Measurements from ENCODE around the gene KCND1. TPM values are rescaled to one million over a fixed set of nuclear protein-coding genes. Genes with fewer than 3 reads are reported as not detected.

KCND1 gene
- total RNA-seq, 4 donors from 2014 or later: 0.78 to 2.7 (median 1.7) TPM

DNA sequence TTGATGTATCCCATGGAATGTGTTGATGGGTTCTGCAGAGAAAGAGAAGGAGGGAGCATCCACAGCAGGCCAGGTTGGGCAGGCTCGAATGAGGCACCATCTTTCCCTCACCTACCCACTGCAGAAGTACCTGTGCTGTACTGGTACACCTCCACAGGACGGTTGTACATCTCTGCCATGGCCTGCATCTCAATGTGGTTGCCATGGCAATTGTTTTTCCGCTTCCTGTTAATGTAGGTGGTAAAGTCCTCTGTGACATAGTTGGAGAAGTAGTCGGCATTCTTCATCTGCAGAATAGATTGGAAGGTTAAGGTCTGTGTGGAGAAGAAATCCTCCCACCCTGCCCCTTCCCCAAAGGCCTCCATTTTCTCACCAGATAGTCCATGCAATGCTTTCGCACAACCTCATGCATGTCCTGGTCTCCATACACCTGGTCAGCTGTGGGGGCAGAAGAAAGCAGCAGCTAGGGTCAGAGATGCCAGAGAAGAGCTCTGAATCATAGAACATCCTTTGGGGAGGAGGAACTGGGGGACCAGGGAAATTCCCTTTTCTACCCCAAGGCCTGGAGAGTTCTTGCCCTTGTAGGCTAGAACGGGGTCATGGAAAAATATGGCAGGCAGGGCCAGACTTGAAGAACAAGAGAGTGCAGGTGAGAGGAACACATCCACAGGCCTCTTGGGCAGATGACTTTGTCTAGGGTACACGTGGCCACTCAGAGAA lies 36.9 kb downstream of the KCND1 start:
- peaks cover 0 to 27% (median 0%) of the 10 kb centered on the region in 3 donors for H3K4me1 ChIP-seq
- WGBS, 2 donors (ENCODE audit: low coverage in 1 of 2): 57% methylated on average over 1 of the region's 7 CpGs; no CpG with 5 or more reads in 1 of the 2 donors
- no peak for ATAC-seq
- H3K4me3 ChIP-seq: no peak overlapping the region
- TF ChIP-seq EP300 (IDR thresholded peaks at IDR 0.05): no peak
- TF ChIP-seq, protein P1, sequence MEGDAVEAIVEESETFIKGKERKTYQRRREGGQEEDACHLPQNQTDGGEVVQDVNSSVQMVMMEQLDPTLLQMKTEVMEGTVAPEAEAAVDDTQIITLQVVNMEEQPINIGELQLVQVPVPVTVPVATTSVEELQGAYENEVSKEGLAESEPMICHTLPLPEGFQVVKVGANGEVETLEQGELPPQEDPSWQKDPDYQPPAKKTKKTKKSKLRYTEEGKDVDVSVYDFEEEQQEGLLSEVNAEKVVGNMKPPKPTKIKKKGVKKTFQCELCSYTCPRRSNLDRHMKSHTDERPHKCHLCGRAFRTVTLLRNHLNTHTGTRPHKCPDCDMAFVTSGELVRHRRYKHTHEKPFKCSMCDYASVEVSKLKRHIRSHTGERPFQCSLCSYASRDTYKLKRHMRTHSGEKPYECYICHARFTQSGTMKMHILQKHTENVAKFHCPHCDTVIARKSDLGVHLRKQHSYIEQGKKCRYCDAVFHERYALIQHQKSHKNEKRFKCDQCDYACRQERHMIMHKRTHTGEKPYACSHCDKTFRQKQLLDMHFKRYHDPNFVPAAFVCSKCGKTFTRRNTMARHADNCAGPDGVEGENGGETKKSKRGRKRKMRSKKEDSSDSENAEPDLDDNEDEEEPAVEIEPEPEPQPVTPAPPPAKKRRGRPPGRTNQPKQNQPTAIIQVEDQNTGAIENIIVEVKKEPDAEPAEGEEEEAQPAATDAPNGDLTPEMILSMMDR (IDR thresholded peaks at IDR 0.05): no peak
- no peak for TF ChIP-seq POLR2AphosphoS5 (IDR thresholded peaks at IDR 0.05)
- TF ChIP-seq POLR2A (IDR thresholded peaks at IDR 0.05): no peak
- peaks cover 0 to 57% of the 10 kb centered on the region in 2 donors for H3K36me3 ChIP-seq
- no peaks in the 10 kb centered on the region for H3K27me3 ChIP-seq
- H3K9me3 ChIP-seq: no peaks in the 10 kb centered on the region
- no peak overlapping the region for H3K27ac ChIP-seq

DNA sequence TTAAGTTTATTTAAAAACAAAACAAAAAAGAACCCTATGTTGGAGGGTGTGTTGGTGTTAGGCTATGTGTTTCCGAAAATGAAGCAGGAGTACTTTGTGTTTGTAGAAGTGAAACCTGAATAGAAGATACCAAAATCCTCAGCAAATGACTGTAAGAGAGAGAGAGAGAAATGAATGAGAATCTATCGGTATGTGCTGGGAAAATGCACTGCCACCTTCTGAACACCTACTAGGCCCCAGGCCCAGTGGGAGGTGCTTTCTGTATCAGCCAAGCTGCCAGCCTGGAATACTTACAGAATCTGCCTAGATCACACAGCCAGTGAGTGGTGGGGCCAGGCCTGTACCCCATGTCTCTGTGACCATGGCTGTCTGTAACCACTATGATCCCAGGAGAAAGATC lies 37.9 kb downstream of the KCND1 start:
- Histone ChIP-seq H3K27me3 (no peaks in the 10 kb centered on the region), H3K36me3 (peaks cover 0 to 63% of the 10 kb centered on the region in 2 donors), H3K27ac (no peak overlapping the region), H3K9me3 (no peaks in the 10 kb centered on the region), H3K4me1 (peaks cover 0 to 23% (median 0%) of the 10 kb centered on the region in 3 donors), H3K4me3 (no peak overlapping the region)
- 67 to 89% methylated on average over 1 to 2 of the region's 2 CpGs for WGBS, 2 donors (ENCODE audit: low coverage in 1 of 2)
- ATAC-seq: no peak
- TF ChIP-seq EP300 (IDR thresholded peaks at IDR 0.05): no peak
- TF ChIP-seq, protein P1 (IDR thresholded peaks at IDR 0.05): no peak

DNA sequence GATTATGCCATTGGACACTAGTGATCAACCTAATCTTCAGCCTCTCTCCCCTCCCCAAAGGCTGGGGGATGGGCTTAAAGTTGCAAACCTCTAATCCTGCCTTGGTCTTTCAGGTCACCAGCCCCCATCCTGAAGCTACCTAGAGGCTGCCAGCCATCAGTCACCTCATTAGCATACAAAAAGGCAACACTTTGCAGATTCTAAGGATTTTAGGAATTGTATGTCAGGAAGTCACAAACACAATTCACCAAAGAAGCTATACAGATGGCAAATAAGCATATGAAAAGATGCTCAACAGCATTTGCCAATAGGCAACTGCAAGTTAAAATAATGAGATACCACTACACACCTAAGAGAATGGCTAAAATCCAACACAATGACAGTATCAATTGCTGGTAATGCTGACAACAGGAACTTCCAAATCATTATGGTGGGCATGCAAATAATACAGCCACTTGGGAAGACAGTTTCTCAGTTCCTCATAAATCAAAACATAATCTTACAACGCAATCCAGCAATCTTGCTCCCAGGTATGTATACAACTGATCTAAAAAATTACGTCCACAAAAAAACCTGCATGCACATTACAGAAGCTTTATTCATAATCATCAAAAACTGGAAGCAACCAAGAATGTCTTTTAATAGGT lies 43.8 kb downstream of the KCND1 start:
- WGBS, 2 donors (ENCODE audit: low coverage in 1 of 2): 63 to 80% methylated on average over 1 to 2 of the region's 2 CpGs

DNA sequence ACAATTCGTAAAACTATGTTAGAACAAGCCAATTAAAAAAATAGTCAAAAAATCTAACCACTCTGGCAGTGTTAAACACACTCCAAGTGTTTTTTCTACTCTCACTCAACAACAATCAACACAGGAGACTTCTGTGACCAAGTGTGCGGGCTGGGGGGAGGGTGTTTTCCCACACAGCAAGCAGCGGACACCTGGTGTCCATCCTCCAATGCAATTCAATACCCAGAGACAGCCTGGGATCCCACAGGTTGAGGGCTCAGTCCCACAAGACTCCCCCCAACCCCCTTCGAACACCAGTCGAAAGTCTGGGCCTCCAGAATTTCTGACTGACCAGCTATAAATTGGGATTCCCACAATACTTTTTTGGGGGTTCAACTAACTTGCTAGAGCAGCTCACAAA lies 44.5 kb downstream of the KCND1 start:
- TF ChIP-seq POLR2AphosphoS5 (IDR thresholded peaks at IDR 0.05) (no peak), POLR2A (IDR thresholded peaks at IDR 0.05) (no peak), EP300 (IDR thresholded peaks at IDR 0.05) (no peak)
- TF ChIP-seq, protein P1 (IDR thresholded peaks at IDR 0.05): no peak
- Histone ChIP-seq H3K9me3 (no peaks in the 10 kb centered on the region), H3K27me3 (no peaks in the 10 kb centered on the region), H3K36me3 (peaks cover 0 to 88% of the 10 kb centered on the region in 2 donors), H3K4me3 (no peak overlapping the region), H3K4me1 (no peaks in the 10 kb centered on the region), H3K27ac (no peak overlapping the region)
- WGBS, 2 donors (ENCODE audit: low coverage in 1 of 2): 42 to 54% methylated on average over 1 to 2 of the region's 5 CpGs
- no peak for ATAC-seq

More for the DNA sequence above, 43.8 kb downstream of the KCND1 start:
- no peak for ATAC-seq
- Histone ChIP-seq H3K4me3 (no peak overlapping the region), H3K27ac (no peak overlapping the region), H3K9me3 (no peaks in the 10 kb centered on the region), H3K36me3 (peaks cover 0 to 88% of the 10 kb centered on the region in 2 donors), H3K27me3 (no peaks in the 10 kb centered on the region), H3K4me1 (no peaks in the 10 kb centered on the region)
- TF ChIP-seq, protein P1 (IDR thresholded peaks at IDR 0.05): no peak
- TF ChIP-seq POLR2A (IDR thresholded peaks at IDR 0.05) (no peak), POLR2AphosphoS5 (IDR thresholded peaks at IDR 0.05) (no peak), EP300 (IDR thresholded peaks at IDR 0.05) (no peak)

DNA sequence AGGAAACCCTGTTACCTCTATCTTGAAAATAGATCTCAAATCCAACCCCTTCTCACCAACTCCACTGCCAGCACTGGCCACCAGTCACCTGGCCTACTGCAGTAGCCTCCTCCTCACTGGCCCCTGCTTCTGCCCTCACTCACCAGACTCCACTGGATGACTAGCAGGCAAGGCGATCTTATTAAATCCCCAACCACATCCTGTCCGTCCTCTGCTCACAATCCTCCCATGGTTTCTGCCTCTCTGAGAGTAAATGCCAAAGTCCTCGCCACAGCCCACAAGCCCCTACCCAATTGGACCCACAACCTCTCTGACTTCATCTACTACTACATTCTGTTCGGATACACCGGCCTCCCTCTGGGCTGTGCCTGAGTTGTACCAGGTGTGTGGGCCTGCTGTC lies 47.4 kb downstream of the KCND1 start:
- 70 to 75% methylated on average over 2 of the region's 5 CpGs for WGBS, 2 donors (ENCODE audit: low coverage in 1 of 2)
- no peak for ATAC-seq
- Histone ChIP-seq H3K27ac (no peak overlapping the region), H3K9me3 (no peaks in the 10 kb centered on the region), H3K4me1 (peaks cover 0 to 10% (median 0%) of the 10 kb centered on the region in 3 donors), H3K4me3 (no peak overlapping the region), H3K27me3 (no peaks in the 10 kb centered on the region), H3K36me3 (peaks cover 0 to 63% of the 10 kb centered on the region in 2 donors)
- TF ChIP-seq POLR2AphosphoS5 (IDR thresholded peaks at IDR 0.05): no peak

Measured in gastroesophageal sphincter (tissue), 4 donors.